NCI-H82 (cell line): ENCODE measurements around the gene OOSP1.
"Not testable (repeated sequence)": the region's sequence is repeated elsewhere in the genome, so short reads cannot be mapped to it uniquely, and the experiment has no call there.

Experiments used
- DNase-seq: peaks from one replicate; lab custom pipeline; 2025; lab: John Stamatoyannopoulos, UW

The OOSP1 gene, protein sequence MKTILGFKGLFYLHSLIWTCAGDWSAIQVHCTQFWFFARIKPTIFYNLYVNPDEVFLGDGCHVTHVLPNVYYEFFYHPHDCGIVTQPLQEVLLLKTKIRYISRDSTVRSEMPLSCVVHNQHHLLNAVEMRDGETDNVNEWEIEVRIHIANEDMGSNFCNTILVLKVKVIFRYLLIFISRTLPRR

DNA sequence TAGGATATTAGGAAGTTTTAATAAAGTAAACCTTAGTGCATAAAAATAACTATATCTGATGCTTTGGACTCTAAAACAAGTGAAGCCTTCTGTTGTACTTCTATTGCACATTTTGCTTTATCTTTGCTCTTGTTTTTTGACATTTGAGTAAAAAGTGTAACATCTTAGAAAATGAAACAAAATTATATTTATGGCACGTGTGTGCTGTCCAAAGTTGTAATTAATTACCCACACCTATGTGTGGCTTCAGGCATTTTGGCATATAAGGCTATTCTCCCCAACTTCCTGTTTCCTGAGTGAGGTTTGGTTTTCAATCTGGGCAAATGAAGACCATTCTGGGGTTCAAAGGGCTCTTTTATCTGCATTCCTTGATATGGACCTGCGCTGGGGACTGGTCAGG is at the start of gene OOSP1:
Gene OOSP1, plus strand, starts transcription at position 301 of the 400 bp plus-strand sequence. Its CDS starts 23 bp downstream, at position 324.
- DNase-seq = no peak

DNA sequence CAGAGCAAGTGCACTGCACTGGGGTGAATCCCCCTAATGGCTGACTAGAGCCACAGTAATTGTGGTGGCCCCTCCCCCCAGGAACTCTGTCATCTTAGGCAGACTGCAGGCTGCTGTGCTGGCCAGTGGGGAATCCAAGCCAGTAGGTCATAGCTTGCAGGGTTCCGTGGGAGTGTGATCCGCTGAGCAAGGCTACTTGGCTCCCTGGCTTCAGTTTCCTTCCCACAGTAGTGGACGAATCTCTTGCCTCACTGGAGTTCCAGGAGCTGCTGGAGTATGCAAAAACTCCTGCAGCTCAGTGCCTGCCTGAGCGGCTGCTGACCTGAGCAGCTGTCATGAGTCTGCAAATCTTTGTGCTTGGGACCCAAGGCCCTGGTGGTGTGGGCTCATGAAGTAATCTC is 46.5 kb upstream of the OOSP1 start:
- peak; percentile 32 for DNase-seq

DNA sequence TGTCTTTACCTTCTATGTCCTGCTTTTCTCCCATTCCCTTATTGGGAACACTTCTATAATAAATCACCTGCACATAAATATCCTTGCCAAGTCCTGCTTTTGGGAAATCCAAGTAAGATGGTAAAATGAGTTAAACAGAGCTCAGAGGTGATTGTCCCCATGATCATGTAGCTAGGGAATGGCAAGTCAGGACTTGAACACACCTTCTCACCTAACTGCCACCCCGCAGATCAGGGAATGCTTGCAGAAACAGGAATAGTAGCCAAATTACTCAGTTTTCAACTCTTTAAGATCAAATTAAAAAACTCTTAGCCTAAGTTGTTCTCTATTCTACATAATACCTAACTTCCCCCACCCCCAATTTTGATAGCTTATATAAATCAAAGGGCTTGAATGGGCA is 43.6 kb upstream of the OOSP1 start:
- DNase-seq = no peak

DNA sequence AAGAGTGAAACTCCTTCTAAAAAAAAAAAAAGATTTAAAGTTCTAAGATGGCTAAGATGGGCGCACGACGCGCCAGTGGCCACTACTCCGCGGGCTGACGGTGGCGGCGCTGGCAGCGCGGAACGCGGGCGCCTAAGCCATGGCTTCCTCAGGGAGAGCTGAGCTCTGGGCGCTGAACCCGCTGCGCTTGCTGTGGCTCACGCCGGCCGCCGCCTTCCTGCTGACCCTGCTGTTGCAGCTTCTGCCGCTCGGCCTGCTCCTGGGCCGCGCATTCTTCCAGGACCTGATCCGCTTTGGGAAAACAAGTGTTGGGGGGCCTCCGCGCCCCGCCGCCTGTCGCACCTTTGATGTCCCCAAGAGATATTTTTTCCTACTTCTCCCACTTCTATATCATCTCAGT is 40.2 kb upstream of the OOSP1 start:
- no peak for DNase-seq

DNA sequence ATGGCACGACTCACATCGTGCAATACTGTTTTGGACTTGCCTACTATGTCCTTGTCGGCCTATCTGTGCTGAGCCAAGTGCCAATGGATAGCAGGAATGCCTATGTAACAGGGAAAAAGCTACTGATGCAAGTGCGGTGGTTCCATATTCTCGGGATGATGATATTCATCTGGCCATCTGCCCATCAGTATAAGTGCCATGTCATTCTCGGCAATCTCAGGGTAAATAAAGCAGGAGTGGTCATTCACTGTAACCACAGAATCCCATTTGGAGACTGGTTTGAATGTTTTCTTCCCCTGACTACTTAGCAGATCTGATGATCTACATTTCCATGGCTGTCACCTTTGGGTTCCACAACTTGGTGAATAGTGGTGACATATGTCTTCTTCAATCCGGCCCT is 39.6 kb upstream of the OOSP1 start:
- no peak for DNase-seq

DNA sequence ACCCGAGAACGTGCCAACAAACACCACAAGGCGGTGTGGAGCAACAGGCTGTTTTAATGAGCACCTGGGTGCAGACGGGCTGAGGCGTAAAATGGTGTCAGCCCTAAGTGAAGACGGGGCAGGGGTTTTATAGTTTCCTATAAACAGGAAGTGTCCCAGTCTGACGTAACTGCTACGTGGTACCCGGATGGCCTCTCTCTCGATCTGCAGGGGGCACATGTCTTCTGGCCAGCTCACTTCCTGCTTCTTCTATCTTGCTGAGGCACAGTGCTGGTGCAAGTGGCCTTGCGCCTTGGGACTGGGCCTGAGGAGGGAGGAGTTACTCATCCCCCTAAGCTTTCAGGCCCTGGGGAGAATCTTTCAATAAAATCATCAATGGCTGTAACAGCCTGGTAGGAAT is 38.7 kb upstream of the OOSP1 start:
- peak; percentile 0 for DNase-seq

DNA sequence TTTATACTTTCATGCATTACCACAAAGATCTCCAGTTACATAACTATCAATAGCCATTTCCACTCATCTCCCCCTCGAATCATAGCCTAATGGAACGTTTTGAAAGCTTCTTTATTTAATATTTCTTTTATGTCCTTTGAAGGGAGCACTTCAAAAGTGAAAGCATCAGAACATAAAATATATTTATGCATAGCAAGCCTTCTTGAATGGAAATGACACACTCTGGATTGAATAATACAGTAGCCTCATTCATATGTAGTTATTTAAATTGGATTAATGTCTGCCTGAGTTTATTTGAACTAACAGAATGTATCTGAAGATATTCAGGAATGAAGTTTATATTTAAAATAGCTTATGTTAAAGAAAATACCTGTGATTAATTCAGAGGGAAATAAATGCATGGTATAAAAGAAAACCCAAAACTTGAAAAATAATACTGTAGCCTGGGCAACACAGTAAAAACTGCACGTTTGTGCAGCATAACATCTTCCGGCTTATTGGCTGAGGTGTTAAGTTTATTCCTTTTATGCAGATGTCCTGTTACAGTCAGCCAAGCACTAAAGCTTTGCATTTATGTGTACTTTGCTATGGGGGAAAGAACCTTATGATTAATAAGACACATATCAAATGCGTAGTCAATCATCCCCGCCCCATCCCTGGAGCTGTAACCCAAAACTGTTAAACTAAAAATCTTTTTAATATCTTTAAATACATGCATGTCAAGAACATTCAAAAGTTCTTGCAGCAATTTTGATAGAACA is 37.7 kb upstream of the OOSP1 start:
- DNase-seq = no peak

DNA sequence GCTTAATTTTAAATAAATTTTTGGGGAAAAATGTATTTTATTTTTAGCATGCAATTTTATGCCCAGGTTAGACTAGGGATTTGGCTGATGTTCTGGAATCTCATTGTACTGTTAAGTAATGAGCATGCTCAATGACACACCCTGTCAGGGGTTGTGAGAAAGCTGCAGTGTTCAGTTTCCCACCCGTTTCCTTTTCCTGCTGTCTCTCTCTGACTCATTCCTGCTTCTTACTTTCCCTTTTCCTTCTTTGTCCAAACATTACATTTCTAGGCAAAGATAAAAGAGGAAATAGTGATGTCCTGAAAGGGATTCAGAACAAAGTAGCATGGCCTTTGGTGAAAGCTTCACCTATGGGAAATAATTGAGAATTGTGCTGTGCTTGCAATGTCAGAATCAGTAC is 36.9 kb upstream of the OOSP1 start:
- no peak for DNase-seq

DNA sequence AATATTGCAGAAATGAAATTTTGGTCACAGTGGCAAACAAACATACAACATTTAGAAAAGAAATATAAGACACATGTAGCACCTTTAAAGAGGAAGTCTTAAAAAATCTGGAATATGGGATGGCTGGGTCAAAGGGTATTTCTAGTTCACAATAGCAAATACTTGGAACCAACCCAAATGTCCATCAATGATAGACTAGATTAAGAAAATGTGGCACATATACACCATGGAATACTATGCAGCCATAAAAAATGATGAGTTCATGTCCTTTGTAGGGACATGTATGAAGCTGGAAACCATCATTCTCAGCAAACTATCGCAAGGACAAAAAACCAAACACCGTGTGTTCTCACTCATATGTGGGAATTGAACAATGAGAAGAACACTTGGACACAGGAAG is 34.7 kb upstream of the OOSP1 start:
- not testable (repeated sequence) for DNase-seq

DNA sequence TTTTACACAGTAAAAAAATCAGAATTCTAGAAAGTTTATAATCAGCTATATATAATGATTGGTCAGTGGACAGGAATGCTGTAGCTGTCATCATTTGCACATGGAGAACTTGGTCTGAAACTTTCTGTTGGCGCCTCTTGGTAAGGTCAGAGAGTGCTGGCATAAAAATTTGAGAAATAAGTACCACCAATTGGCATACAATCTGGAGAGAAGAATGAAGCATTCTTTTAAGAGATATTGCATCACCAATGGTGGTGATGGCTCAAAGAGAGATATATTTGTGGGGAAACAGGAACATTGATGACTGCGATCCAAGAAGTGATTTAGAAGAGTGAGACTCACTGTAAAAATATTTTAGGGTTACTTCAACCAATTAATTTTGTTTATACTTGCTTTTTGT is 19.8 kb upstream of the OOSP1 start:
- DNase-seq = no peak

DNA sequence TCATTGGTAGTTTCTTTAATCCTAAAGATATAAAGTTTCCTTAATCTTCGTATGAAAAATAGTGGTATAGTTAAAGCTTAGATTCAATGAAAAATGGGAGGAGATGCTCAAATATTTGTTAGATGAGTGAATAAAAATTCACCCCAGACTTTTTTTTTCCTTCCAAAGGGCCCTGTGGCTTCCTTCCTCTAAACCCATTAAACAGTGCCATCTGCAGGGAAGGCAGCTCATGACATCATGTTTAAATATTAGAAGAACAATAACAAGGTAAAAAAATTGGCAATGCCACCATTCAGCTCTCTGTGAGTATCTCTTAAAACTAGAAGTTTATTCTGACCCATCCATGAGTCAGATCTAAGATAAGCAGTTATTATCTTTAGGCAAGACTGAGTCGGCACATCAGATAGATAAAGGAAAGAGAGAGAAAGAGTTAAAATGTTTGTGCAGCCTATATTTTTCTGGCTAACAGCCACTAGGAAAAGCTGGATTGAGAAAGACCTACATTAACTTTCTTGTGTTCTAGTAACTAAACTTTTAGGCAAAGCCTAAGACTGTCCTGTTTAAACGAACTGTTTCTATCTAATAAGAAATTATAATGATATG is 19.1 kb upstream of the OOSP1 start:
- peak; percentile 57 for DNase-seq

DNA sequence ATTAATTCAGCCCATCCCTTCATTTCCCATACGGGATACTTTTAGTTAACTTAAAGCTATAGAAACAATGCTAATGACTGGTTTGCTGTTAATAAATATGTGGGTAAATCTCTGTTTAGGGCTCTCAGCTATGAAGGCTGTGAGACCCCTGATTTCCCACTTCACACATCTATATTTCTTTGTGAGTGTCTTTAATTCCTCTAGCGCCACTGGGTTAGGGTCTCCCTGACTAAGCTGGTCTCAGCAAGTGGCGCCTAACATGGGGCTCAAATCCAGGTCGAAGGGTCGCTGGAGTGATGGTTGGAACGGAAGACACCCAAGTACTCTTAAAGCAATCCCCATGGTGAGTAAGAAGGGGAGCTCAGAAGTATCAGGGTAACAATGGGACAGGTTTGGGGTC is 14.4 kb upstream of the OOSP1 start:
- no peak for DNase-seq

DNA sequence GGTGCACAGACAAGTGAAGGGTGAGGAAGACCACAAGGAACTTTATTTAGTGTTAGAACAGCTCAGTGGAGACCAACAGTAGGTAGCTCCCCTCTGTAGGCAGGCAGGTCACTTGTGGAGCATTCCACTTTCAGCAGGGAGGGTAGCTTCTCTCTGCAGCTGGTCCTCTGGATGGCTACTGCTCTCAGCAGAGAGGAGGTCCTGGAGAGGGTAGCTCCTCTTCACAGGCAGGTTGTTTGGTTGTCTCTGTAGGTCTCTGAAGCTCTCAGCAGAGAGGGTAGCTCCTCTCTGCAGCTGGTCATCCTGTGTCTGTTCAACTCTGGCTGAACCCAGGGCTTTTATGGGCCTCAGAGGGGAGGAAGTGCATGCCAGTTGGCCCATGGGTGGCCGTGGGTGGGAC is 6.5 kb upstream of the OOSP1 start:
- DNase-seq = no peak

DNA sequence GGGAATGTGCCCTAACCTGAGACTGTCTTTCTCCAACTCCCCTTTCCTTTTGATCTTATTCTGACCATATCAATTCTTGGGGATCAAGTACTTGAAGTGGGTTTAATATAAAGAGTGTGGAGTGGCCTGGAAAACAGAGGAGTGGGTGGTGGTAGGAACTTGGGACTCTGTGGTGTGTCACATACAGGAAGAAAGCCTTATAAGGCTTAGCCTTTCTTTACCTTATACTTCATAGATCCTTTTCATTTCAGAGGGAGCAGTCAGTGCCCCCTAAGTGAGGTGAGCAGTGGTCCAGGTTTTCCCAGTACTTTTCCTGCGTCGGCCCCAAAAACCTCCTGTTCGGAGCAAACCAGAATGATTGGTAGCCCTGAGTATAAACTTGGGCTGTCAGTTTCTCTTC is 486 bp downstream of the OOSP1 start:
- DNase-seq = no peak

DNA sequence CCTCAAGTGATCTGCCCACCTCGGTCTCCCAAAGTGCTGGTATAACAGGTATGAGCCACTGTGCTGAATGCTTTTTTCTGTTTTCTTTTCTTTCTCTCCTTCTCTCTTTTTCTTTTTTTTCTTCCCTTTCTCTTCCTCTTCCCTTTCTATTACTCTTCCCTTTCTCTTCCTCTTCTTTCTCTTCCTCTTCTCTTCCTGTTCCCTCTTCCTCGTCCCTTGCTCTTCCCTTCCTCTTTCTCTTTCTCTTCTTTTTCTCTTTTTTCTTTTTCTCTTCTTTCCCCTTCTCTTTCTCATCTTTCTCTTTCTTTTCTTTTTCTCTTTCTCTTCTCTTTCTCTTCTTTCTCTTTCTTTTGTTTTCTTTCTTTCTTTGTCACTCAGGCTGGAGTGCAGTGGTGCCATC is 1.2 kb downstream of the OOSP1 start:
- no peak for DNase-seq

DNA sequence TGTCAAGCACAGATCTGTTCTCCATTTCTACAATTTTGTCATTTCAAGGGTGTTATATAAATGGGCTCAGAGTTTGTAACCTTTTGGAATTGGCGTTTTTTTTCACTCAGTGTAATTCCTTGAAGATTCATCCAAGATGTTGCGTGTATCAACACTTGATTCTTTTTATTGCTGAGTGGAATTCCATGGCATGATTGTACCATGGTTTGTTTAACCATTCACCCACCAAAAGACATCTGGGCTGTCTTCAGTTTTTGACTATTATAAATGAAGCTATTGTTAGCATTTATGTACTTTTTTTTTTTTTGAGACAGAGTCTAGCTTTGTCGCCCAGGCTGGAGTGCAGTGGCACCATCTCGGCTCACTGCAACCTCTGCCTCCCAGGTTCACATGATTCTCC is 2.9 kb downstream of the OOSP1 start:
- no peak for DNase-seq

DNA sequence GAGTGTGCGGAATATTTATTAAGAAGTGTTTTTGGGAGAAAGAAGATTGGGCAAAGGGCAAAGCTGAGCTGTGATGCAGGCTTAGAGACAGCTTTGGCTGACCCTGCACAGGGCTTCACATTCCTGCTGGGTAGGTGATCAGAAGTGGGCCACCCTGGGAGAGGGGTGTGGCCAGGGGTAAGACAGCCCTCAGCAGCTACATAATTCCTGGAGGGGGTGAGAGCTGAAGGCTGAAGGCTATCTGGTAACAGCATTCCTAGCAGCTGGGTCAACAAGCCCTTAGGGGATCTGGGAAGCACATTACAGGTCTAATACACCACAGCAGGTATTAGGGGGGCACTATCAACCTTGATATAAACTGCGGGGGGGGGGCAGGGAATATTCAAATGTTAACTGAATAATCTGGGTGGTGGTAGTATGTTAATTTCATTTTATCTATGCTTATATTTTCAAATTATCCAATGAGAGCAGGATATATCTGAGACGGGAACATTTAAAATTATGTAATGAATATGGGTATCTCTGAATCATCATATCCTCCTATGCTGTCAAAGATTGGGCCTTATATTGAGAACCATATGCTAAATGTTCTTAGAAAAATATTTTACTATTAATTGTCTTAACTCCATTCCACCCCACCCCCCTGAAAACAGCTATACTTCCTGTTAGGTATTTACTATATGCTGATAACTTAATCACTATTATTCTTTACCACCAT is 5.9 kb downstream of the OOSP1 start:
- DNase-seq = no peak

DNA sequence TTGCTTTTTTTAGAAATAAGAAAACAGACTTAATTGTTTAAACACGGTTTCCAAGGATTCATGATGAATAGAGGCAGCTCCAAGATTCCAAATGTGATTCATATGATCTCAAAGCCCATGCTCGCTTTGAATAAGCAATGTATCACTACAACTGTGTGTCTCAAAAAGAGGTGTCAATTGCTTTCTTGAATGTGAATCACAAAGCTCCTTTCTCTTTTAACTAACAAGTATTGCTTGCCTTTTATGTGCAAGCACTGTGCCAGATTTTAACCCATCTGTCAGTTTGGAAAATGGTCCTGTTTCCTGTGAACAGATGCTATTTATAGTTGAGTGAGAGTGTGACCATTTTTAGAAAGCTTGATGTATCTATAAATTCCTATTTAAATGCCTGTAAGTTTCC is 6.5 kb downstream of the OOSP1 start:
- no peak for DNase-seq

DNA sequence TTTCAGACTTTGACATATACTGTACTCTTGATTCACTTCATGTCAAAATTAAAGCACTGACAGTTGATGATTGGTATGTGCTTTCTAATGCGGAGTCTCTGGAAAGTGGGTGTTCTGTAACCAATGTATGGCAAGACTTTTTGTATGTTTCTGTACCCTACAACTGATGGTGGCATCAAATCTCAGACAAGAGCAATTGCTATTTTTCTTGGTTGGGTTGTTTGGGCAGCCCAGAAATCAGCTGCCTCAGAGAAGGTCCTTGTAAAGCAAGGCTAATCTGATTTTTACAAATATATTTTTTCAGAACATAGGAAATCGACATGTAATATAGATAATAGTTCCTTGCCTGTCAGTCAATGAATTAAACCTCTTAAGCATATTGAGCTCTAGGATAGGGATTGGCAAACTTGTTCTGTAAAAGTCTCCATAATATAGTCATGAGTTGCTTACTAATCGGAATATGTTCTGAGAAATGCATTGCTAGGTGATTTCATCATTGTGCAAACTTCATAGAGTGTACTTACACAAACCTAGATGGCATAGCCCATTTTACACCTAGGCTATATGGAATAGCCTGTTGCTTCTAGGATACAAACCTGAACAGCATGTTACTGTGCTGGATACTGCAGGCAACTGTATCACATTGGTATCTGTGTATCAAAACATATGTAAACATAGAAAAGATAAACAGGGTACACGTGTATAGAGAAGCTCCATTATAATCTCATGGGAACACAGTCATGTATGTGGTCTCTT is 15.4 kb downstream of the OOSP1 start:
- no peak for DNase-seq

DNA sequence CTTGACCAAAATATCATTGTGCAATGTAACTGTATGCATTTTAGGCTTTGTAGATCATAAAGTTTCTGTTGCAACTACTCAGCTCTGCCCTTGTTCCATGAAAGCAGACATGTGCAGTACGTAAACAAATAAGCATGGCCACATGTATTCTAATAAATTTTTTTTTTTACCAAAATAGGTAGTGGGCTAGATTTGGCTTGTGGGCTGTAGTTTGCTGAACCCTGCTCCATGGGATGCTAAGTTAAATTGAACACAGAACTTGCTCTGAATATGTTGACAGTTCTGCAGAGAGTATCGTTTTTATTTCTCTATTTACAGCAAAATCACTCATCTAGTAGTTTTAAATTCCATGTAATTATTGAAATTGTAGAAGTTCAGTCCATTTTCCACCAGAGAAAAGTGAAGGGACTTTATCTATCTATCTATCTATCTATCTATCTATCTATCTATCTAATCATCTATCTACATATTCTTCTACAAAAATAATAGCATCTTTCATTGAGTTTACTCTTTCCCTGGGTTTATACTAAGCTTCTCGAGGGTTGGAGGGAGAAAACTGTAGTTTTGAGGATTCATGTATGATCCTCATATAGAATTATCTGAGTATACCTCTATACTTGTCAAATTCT is 16.1 kb downstream of the OOSP1 start:
- no peak for DNase-seq

DNA sequence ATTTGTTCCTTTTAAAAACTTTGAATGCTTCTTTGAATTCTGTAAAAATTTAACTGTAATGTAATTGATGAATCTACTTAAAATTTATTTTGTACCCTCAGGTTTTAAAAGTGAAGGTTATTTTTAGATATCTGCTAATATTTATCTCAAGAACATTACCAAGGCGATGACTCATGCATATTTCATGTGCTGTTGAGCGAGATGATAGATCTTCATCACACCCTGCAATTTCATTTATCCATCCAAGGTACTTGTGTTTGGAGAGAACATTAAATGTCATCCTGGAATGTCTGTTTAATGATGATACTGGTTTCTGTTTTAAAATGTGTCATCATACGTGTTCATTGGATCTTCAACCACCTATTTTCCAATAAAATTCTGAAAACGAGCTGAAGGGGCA is 18.9 kb downstream of the OOSP1 start:
- DNase-seq = no peak
